Jurkat, Clone E6-1 (cell line): ENCODE data around the gene TBX20.
"Not testable (repeated sequence)": the region's sequence is repeated elsewhere in the genome, so short reads cannot be mapped to it uniquely, and the experiment has no call there.

Experiments used
- DNase-seq: peaks from one replicate; pipeline ENCODE4 v3.0.0-alpha.2; 2011; ENCODE audit warnings: low read depth, low spot score
- H3K4me3 ChIP-seq: 2 replicates; pipeline ENCODE4 v1.5.1; 2011; ENCODE audit warnings: mild to moderate bottlenecking, low read length, control low read depth, moderate library complexity

Gene TBX20

DNA sequence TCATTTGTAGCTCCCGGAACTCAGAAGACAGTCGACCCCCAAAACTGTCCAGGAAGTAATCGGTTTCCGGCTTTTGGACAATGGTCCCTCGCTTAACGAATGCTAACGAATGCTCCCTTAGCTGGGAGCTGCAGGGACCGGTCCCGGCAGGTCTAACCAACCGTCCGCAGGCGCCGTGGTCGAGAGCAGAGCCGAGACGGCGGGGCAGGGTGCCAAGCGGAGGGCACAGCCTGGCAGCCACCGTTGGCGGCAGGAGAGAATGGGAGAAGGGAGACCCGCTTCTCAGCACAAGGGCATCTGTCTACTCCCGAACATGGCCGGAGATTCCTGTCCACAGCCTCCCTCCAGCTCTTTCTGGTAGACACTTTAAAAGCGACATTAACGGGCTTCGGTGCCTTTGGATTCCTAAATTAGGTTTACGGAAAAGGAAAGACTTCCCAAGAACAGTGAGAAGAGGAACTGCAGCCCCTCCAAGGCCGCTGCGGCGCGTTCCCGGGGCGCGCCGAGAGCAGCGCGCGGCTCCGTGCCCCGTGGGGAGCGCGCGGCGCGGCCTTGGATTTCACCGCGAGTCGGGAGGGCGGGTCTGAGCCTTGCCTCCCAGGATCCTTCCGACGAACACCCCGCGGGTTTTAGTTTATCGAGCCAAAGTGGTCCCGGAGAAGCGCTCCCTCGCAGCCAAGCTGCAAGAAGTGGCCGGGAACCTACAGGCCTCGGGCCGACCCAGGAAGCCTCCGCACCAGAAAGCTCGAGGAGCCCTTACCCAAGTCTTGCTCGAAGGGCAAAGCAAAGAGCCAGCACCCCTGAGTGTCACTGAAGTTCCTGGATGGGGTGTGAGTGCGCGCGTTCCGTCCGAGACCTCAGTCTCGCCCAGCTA is 3.6 kb upstream of the TBX20 start:
- no peak overlapping the region for H3K4me3 ChIP-seq
- DNase-seq = no peak

DNA sequence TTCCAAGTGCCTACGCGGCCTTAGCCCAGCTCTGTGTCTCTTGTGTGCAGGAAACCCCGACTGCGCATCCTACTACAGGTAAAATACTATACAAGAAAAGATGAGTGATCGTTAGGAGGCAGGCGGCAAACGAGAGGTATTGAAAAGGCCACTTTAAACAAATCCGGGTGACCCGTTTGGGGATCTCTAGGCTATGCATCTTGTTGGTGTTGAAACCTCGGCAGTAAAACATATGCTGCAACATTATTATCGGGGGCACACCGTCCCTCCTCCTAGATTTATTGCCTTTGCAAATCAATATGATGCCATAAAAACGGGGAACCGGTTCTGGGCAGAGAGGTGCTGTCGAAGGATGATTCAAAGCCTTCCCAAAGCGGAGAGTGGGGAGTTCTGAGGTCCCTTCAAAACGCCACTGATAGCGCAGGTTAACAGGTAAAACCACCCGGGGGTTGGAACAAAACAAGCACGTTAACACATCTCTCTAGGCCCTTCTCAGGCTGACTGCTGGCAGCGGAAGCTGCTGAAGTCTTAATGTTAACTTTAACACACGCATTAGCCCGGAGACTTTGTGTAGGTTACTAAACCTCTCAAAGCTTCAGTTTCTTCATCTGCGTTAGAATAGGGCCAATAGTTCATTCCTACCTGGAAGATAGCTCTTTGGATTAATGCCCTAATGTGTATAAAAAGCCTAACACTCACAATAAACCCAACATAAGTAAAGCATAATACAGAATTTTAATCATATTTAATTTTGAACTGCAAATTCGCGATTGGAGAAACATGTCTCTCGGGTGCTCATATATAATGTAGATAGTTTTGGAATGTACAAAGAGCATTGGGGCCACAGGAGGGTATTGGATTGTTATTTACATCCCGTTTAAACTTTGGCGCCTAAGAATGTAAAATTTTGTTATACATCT is 2.6 kb upstream of the TBX20 start:
- no peak overlapping the region for H3K4me3 ChIP-seq
- no peak for DNase-seq

DNA sequence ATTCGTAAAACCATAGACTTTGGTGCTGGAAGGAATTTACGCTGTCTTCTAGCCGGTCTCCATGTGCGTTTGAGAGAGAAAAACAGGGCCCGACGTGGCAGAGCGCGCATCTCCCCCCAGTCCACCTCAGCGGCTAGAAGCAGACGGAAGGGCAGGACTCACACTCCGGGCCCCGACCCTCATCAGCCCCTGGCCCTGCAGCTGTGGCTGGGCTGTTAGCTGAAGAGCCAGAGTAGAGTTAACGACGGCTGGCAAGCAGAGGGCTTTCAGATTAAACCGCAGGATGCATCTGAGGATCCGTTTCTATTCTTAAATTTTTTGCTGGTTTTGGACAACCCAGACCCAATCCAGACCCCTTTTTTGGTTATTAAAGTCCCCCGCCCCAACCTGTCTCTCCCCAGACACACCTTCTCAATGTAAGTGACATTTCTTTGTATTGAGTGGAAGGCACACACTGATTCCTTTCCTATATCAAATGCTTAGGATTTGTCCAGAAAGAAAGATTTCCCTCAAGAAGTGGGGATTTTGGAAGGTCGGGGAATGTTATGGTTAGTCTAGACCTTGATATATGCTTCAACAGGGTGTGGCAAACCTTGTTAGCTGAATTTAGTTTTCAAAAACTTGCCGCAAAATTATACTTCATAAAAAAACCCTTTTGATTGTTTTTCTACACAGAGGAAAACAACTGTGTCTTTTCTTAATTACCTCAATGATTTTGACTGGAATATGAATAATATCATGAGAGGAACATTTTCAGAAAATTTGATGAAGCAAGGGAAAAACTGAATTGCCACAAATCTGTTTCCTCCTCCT is 1.7 kb upstream of the TBX20 start:
- no peak for DNase-seq
- H3K4me3 ChIP-seq = no peak overlapping the region

DNA sequence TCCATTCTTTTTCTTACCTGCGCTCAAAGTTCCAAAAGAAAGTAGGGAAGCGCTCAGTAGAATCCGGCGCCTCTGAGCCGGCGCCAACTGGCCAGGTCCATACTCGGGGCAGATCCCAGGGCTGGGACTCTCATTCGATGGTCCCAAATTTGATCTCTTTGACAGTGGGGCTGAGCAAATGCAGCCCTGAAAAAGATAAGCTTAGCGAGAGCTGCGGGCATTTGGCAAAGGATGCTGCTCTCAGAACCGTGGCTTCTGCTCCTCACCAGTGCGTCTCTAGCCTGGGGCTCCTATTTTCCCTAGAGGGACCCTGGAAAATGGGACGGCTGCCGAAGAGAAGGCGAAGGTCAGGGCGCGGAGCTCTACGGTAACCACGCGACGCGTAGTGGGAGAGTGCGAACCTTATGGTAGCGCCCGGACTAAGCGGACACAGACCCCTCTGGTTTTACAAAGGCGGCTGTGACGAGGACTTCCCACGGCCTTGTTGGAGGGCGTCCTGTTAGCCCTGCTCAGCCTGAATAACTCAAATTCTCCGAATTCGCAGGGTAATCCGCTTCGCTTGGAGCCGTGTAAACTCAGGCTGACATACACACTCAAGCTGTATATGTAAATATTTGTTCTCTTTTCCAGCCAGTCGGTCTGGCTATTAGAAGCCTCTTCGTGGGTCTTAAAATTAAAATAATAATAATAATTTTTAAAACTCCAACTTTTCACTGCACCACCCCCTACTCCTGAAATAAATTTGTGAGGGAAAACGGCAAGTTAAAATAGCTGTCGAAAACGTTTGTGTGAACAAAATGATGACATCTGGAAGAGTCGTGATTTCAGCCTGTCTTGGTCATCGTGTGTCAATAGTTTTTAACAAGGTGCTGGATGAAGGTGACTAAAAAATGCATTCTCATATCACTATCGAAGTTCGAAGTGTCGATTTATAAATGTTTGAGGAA is 869 bp upstream of the TBX20 start:
- no peak for DNase-seq
- no peak overlapping the region for H3K4me3 ChIP-seq

DNA sequence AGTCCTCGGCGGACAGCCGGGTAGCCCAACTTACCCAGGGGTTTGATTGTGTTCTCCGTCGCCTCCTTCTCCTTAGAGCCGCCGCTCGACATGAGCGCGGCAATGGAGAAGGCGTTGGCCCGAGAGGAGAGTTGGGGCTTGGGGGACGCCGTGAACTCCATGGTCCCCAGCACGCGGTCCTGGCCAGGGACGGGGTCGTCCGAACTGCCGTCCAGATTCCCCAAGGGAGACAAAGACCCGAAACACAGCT is 515 bp downstream of the TBX20 start:
- no peak for DNase-seq

DNA sequence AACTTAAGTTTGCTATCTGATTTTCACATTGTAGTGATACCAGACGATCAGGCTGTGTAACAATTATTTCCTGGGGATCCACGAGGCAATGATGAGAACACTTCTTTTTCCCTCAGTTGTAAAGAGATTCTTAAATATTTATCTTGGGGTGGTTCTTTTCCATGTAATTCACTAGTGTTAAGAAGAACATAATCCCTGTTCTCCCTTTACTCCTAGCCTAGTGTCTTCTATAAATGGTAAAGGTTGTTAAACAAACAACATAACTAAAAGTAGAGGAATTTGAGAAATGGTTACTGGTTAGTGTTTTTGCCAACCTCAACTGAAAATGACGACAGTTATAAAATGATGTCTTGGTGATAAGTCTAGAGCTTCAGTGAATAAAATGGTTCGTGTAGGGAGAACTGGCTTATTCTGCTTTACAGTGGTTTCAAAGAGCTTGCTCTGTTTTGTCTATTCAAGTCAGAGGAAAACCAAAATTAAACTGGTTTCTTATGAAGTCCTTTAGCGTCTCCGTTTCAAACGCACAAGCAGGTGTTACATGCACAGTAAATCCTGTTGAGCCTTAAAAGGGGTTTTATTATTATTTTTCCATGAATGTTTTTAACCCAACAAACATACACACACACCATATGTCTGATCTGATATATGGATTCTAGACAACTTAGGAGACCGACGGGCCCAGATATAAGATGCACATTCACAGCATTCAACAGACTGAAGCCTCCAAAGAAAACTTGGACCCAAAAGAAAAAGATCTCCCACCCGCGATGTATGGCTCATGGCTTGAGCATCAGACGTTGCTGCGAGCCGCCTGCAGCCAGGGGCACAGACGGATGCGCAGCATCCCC is 1.1 kb downstream of the TBX20 start:
- DNase-seq = no peak
- no peak overlapping the region for H3K4me3 ChIP-seq

More for the DNA sequence above, 515 bp downstream of the TBX20 start:
- H3K4me3 ChIP-seq = no peak overlapping the region

DNA sequence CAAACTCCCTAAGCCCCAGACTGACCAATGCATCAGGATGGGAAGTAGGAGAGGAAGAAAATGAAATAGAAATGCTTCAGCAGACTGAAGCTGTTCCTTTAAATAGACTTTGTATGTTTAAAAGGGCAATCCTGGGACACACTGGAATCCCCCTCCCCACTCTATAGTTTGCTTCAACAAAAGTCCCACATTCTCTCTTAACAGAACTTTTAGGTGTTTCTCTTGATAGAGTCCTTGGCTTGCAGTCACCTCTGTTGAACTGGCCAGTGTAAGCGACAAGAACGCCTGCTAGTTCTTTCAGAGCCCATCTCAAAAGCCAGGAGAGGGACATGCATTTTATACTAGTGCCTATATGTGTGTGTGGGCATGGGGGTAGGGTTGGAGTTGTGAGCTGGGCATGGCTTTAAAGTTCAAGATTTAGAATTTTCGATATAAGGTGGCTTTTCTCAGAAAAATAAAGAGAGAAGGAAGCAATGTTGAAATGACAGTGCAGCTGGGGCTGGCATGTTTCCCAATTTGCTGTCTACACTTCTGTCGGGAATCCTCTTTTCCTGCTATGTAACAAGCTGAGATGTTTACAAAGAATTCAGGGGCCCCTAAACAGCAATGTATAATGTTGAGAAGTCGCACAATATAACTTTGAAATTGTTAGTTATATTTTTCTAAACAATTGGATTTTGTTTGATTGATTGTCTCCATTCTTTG is 2.1 kb downstream of the TBX20 start:
- H3K4me3 ChIP-seq = no peak overlapping the region
- no peak for DNase-seq

DNA sequence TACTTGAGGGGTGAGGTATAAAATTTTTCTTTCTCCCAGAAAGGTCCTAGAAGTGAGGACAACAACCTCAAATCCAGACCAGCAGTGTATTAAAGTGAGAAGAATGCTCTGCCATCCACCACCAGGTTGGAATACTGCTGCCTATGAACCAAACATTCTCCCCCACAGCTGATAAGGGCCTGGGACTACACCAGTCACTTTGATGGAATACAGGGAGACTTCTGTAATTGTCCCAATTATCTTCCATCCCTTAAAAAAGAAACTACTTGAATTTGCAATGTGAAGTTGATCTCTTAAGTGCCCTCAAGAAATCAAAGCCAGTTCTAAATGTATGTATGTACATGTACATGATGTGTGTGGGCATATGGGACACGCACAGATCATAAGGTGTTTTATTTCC is 3.0 kb downstream of the TBX20 start:
- no peak for DNase-seq
- no peak overlapping the region for H3K4me3 ChIP-seq

DNA sequence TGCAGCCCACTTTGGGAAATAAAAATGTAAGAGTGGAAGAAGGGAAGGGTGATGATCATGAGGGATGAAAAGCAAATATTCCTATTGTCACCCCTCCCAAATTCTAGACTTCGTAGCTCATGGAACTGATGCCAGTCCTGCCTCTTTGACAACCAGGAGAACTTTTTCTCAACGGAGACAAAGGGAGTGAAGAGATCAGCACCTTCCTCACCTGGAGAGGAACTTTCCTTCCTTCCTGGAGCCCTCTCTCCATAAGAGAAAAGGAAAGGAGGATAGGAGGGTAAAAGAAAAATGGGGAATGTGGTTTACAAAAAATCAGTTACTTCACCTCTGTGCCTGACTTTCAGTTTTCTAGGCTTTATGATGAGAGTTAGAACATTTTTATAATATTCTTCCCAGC is 3.4 kb downstream of the TBX20 start:
- DNase-seq = no peak
- no peak overlapping the region for H3K4me3 ChIP-seq

DNA sequence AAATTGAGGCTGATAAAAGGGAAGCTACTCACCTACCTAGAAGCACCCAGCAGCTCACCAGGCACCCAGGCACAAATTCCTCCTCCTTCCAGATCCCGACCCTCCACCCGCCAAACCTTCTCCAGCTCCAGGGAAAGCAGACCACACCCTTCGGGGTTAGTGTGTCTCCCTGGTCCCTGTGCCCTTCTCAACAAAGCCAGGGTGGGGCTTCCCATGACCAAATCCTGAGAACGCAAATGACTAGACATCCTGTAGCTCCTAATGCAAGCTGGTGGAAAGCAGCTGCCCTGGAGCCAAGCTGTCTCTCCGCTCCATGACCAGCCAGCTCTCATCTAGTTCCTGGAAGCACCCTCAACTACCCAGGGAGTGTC is 4.4 kb downstream of the TBX20 start:
- DNase-seq = no peak
- H3K4me3 ChIP-seq = no peak overlapping the region

DNA sequence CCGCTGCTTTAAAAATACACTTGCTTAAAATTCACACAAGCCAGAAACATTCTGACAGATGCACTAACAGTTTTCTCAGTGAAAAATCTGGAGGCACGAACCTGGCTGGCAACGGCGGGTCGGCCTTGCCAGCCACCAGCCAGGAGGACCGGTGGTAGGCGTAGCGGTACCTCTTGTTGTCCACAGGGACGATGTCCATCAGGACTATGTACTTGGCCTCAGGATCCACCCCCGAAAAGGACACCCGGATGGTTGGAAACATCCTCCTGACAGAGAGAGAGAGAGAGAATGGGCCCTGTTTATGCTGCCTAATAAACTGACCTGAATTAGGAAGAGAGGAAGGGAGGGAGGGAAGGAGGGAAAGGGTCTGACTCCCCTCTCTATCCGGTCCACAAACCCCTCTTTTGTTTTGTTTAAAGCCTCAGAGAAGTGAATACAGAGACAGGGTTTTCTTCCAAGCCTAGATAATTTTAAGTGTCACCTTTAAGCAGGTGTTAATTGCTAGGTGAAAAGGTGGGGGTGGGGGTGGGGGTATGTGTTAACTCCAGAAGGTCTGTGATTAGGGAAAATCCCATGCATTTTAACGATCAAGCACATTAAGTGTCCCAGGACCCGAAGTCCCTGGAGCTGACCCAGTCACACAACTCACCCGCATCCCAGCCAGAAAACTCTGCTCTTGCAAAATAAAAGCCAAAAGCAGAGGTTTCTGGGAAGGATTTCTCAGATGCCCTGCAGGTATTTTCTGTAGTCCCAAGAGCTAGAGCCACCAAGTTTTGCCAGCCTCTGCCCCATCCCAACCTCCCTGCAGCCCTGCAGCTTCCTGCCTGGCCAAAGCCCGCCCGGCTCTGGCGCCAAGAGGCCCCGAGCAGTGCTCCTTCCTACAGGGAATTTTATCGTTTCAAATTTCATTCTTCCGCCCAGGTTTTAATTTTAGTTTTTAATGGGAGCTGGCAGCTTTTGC is 5.0 kb downstream of the TBX20 start:
- DNase-seq = no peak
- no peak overlapping the region for H3K4me3 ChIP-seq

DNA sequence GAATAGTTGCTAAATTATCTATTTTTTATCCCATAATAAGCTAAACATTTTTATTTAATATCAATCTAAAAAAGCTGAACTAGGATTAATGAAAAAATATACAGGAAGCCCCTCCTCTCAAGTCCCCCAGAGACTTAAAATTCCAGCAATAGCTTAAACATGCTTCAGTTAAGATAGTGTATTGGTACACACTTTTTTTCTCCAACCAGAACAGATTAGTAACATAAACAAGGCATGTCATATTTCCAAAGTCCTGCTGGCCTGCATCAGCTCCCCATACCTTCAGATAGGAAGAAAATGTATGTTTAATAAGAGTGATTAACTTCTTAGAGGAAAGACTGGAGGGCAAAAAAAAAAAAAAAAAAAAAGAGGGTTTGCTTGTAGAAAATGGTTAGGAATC is 7.1 kb downstream of the TBX20 start:
- no peak for DNase-seq
- H3K4me3 ChIP-seq = no peak overlapping the region

DNA sequence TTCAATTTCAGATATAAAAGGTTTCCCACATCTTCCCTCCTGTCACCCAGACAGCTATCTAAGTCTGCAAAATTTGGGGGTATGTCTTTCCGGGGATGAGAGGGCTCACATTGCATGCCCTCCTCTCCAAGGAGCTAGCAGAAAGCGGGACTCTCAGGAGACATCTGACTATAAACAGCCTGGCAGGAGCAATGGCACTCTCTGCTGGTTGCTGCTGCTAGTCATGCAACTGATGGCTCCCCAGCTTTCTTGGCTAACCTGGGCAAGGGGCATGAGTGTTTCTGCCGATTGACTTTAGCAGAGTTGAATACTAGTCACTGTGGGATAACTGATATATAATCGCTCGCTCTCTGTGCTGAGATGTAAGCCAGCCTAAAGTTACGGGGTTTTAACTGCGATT is 12.0 kb downstream of the TBX20 start:
- no peak for DNase-seq
- H3K4me3 ChIP-seq = no peak overlapping the region

DNA sequence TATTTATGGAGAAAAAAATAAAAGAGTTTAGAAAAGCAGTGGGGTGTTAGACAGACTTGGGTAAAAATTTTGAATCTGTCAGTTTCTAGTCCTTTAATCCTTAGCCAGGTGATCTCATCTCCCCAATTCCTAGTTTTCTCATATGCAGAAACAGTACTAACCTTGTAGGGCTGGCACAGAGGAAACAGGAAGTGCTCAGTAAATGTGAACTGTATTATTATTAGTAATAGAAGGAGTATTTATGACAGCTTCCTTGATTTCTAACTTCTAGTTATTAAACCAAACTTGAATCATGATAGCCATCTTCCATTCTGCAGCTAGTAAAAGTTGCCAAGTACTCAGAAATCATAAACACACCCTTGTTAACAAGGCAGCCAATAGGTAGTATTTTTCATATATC is 12.5 kb downstream of the TBX20 start:
- no peak overlapping the region for H3K4me3 ChIP-seq
- no peak for DNase-seq

DNA sequence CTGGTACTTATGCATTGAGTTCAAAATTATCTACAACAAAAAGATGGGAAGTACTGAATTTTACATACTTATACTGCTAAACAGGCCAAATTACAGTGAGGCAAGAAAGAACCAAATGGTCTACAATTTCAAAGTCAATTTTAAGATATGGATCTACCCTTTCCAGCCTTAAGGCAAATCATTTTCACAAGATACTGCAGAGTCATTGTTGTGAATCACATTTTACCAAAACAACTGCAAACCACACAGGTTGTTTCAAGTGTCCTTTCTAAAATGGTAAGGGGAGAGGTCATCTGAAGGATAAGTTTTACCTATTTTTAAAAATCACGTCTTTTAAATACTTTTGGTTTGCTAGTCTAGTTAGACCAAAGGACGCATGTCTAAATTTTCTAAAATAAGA is 12.9 kb downstream of the TBX20 start:
- DNase-seq, H3K4me3 ChIP-seq: not testable (repeated sequence)

DNA sequence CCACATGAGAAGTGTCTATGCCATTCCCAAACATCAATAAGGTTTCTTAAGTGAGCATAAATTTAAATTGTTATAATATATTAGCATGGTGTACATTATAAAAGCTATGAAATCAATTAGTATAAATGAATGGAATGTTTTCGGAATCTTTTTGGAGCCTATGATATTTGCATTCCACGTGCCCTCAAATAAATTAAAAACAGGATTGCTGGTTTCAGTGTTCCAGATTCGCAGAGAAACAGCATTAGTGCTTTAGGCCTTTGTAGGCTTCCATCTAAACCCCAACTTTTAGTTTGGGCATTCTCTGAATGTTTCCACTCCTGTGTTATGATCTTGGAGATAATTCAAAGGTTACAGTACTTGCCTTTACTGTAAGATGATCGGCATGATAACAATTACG is 15.4 kb downstream of the TBX20 start:
- H3K4me3 ChIP-seq, DNase-seq: not testable (repeated sequence)
